IPS DF 4.7 (cell line): Measurements from ENCODE around the gene IRS1.

Source experiments
- DNase-seq: peaks from one replicate; pipeline ENCODE4 v3.0.0-alpha.2; 2013; ENCODE audit warnings: low spot score; ENCODE audit errors: extremely low read depth

IRS1 gene

GRCh38 chr2:226690461-226691024 lies 109.1 kb downstream of the IRS1 start:
- no peak for DNase-seq

GRCh38 chr2:226687641-226688253 lies 111.9 kb downstream of the IRS1 start:
- DNase-seq = no peak

- no peak for DNase-seq
Observed at GRCh38 chr2:226684563-226684959, 115.1 kb downstream of the IRS1 start.

- DNase-seq = no peak
Observed at GRCh38 chr2:226683944-226684562, 115.6 kb downstream of the IRS1 start.

- no peak for DNase-seq
Observed at GRCh38 chr2:226683196-226683595, 116.4 kb downstream of the IRS1 start.
